GM19099 (cell line): ENCODE data around the gene WDR83.

Source experiments
- POLR2A ChIP-seq: IDR thresholded peaks from 3 replicates; pipeline ENCODE4 v1.6.1; 2011; ENCODE audit warnings: low read depth; ENCODE audit not compliant: insufficient read length; ENCODE audit errors: extremely low read depth

WDR83 gene

DNA sequence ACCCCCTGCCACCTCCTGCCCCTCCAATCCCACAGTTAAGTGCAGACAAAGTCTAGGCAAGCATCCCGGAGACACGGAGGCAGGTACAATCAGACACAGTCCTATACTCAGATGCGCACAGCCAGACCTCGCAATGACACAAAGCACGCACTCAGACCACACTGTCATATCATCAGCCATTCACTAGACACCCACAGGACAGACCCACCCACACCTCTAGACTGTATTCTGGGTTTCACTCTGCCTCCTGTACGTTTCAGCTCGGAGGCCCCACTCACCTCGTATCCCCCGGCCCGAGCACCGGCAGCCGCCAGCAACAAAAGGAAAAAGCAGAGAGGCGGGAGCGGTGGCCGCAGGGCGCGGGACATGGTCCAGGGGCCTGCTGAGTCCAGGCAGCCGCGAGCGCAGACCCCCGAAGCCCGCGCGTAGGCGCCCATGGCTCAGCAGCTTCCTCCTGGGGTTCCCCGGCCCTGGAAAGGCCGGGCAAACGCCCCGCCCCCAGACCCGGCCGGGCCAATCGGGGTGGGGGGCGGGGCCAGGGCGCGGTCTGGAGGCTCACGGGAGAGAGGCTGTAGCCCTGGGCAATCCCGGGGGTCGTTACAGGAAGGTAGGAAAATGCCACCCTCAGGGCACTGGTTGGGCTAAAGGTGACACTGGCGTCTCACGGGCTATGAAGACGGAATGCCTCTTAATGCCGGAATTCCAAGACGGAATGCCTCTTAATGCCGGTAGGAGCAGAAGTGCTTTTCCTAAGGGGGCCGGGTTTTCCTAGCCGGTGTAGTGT, at the start of gene WDR83, which contains the start of gene MAN2B1:
WDR83 (plus strand) TSS at position 543 of the 784 bp plus-strand sequence. CDS start 2,984 bp downstream, outside the sequence.
MAN2B1 (minus strand) TSS at position 478 of the 784 bp plus-strand sequence; CDS start at position 437, 41 bp downstream.
- TF ChIP-seq POLR2A = peak; percentile 83

- TF ChIP-seq POLR2A = no peak
These were observed 49.0 kb upstream of the WDR83 start for GRCh38 chr19:12617646-12618045.

DNA sequence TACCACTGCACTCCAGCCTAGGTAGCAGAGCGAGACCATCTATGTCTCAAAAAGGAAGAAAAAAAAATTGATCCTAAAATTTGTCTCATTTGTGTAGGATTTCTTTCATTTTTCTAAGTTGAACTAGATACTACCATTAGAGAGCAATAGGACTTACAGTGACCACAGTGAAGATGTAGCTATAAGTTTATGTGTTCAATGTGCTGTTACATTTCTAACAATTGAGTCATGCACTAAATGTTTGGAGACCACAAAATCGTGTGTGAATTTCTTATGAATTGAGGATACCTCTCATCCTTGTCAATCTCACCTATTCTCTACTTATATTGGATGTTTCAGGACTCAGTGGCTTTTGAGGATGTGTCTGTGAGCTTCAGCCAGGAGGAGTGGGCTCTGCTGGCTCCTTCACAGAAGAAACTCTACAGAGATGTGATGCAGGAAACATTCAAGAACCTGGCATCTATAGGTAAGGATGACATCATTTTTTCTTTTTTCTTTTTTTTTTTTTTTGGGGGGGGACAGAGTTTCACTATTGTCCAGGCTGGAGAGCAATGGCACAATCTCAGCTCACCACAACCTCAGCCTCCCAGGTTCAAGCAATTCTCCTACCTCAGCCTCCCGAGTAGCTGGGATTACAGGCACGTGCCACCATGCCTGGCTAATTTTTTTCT, 43.1 kb upstream of the WDR83 start:
- no peak for TF ChIP-seq POLR2A

- no peak for TF ChIP-seq POLR2A
These were observed 39.6 kb upstream of the WDR83 start for GRCh38 chr19:12626958-12627357.

DNA sequence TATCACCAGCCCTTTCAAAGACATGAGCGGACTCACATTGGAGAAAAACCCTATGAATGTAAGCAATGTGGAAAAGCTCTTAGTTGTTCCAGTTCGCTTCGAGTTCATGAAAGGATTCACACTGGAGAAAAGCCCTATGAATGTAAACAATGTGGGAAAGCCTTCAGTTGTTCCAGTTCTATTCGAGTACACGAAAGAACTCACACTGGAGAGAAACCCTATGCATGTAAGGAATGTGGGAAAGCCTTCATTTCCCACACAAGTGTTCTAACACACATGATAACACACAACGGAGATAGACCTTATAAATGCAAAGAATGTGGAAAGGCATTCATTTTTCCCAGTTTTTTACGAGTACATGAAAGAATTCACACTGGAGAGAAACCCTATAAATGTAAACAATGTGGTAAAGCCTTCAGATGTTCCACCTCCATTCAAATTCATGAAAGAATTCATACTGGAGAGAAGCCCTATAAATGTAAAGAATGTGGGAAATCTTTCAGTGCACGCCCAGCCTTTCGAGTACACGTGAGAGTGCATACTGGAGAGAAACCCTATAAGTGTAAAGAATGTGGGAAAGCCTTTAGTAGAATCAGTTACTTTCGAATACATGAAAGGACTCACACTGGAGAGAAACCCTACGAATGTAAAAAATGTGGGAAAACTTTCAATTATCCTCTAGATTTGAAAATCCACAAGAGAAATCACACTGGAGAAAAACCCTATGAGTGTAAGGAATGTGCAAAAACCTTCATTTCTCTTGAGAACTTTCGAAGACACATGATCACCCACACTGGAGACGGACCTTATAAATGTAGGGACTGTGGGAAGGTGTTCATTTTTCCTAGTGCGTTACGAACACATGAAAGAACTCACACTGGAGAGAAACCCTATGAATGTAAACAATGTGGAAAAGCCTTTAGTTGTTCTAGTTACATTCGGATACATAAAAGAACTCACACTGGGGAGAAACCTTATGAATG, 38.3 kb upstream of the WDR83 start:
- TF ChIP-seq POLR2A = no peak

DNA sequence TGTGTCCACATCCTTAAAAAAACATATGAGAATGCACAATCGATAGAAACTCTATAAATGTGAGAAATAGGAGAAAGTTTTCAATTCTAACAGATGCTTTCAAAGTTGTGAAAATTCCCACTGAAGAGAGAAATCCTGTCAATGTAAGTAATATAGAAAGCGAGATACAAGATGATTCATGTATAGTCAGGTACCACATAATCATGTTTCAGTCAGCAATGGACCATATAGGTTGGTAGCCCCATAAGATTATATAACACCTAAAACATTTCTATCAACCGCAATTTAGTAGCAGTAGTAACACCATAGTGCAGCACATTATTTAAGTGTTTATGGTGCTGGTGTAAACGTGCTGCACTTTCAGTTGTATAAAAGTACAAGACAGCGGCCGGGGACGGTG, 37.4 kb upstream of the WDR83 start:
- no peak for TF ChIP-seq POLR2A

DNA sequence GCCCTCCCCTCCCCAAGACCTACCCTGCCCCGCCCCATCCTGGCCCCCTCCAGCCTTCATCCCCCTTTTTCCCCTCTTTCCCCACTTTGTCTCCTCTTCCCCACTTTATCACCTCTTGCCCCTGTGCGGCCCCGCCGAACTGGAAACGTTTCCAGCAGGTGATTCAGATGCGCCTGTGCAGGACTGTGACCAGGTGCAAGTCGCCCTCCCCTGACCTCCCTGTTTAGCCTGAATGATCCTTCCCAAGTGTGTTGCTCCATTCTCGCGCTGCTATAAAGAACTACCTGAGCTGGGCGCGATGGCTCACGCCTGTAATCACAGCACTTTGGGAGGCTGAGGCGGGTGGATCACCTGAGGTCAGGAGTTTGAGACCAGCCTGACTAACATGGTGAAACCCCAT, 30.0 kb upstream of the WDR83 start:
- no peak for TF ChIP-seq POLR2A

DNA sequence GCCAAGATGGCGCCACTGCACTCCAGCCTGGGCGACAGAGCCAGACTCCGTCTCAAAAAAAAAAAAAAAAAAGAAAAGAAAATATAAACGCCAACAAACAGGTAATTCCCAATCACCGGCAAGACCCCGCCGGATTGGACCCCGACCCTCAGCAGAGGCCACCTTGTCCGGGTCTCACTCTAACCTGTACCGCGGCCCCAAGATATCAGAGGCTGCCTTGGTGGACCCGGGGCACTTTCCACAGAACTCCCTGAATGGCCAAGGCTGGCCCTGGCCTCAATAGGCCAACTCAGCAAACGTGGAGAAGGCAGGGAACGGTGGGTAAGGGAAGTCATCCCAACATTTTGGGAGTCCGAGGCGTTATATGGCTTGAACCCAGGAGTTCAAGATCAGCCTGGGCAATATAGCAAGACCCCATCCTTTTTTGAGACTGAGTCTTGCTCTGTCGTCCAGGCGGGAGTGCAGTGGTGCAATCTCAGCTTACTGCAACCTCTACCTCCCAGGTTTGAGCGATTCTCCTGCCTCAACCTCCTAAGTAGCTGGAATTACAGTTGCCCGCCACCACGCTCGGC, 27.9 kb upstream of the WDR83 start:
- TF ChIP-seq POLR2A = no peak

GRCh38 chr19:12639901-12640613, 26.6 kb upstream of the WDR83 start:
- no peak for TF ChIP-seq POLR2A

DNA sequence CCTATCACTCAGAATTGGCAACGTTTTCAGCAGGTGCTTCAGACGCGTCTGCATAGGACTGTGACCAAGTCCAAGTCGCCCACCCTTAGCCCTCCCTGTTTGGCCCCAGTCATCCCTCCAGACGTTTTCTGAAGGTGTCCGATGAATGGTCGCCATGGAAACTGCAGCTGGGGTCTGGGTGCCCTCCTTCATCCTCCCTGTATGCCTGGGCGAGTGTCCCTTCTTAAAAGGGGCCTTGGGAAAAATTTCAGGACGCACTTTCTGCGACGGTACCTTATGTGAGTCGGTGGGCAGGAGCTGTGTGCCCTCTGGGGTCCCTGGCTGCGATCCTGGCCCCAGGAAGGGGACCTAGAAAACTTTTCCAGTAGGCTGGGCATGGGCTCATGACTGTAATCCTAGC, 25.2 kb upstream of the WDR83 start:
- TF ChIP-seq POLR2A = no peak

- no peak for TF ChIP-seq POLR2A
These were observed 24.1 kb upstream of the WDR83 start for GRCh38 chr19:12642506-12642905.

DNA sequence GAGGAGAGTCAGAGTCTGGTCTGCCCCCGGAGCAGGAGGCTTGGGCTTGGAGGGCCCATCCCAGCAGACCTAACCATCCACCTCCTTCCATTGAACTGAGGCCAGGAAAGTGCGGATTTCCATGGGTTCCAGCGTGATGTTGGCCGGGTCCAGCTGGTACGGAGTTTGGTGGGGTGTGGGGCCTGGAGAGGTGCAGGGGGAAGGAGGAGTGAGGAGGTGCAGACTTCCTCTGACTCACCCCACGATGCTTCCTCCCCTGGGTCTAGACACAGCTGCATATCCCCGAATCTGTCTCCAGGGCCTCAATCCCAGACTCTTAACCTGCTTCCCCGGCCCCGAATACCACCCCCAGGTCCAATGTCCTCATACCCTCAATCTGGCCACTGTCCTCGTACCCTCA, 20.1 kb upstream of the WDR83 start:
- TF ChIP-seq POLR2A = no peak

GRCh38 chr19:12647047-12647446, 19.6 kb upstream of the WDR83 start:
- no peak for TF ChIP-seq POLR2A

- TF ChIP-seq POLR2A = no peak
These were observed 19.0 kb upstream of the WDR83 start for GRCh38 chr19:12647490-12648071.
